Ovary (tissue), 9 donors: ENCODE data around the gene HIVEP3. TPM values are rescaled to one million over a fixed set of nuclear protein-coding genes. Genes with fewer than 3 reads are reported as not detected.
A peak's percentile ranks its signal among the peaks of the same experiment; 100 is the strongest.

Experiments
- DNase-seq, 5 donors: peaks; one replicate each; pipeline ENCODE4 v3.0.0-alpha.2; 2019 to 2020
- H3K27ac ChIP-seq, 2 donors: fragments of 200-600 bp; one replicate each; pipeline versions ENCODE4 v1.5.1 to v1.8.0; 2019 to 2022
- H3K27me3 ChIP-seq: fragments of 200-600 bp; one replicate; pipeline ENCODE4 v1.8.0; 2022
- H3K36me3 ChIP-seq: fragments of 200-600 bp; sonication (generic); one replicate; pipeline ENCODE4 v1.5.1; 2019
- H3K4me1 ChIP-seq: one replicate; pipeline ENCODE4 v1.8.1; 2013; ENCODE audit warnings: mild to moderate bottlenecking, moderate library complexity; ENCODE audit not compliant: insufficient read depth
- H3K4me3 ChIP-seq: fragments of 200-600 bp; sonication (generic); one replicate; pipeline ENCODE4 v1.5.1; 2017
- H3K9me3 ChIP-seq, 2 donors: fragments of 200-600 bp in 1 of 2; sonication (generic) in 1 of 2; one replicate each; pipeline versions ENCODE4 v1.5.1 to v1.8.1; 2013 to 2019; ENCODE audit warnings: mild to moderate bottlenecking in 1 of 2, moderate library complexity in 1 of 2
- EP300 ChIP-seq: sonication (generic); formaldehyde crosslinking; IDR thresholded peaks from one replicate; pipeline ENCODE4 v1.6.1; 2017; ENCODE audit warnings: antibody characterized with exemption
- POLR2A ChIP-seq: fragments of 450-650 bp; IDR thresholded peaks from one replicate; pipeline ENCODE4 v1.6.1; 2017; ENCODE audit warnings: antibody characterized with exemption, mild to moderate bottlenecking, moderate library complexity
- WGBS, 3 donors: extraction: QIAGEN DNeasy Blood & Tissue Kit in 1 of 3; methylation state at CpG; one replicate each; pipeline versions ENCODE4 v1.1.5 to v1.1.7; 2013 to 2017; 5-methylcytosine and 5-hydroxymethylcytosine counted together
- intact Hi-C, 4 donors: fragments of 100-400 bp; cut with DNase I; formaldehyde crosslinking; loops; one replicate each; pipeline versions ENCODE4 v1.11.0 to v1.15.1; 2022 to 2023
- polyA plus RNA-seq, 2 donors: library from polyadenylated mRNA; stranded (reverse); fragments of 200-250 nt in 1 of 2; fragments of 350-450 nt in 1 of 2; fragmentation: Illumina TruSeq in 1 of 2; extraction: RNeasy Lipid Tissue Mini Kit (QIAGEN cat#74804) in 1 of 2; gene quantifications; one replicate each; pipeline ENCODE4 v1.2.3, GENCODE V29; 2013 to 2014
- total RNA-seq, 7 donors: library from RNA; depleted of rRNA in 2 of 7; stranded (reverse); fragments of >200 nt in 2 of 7; fragmentation: NEBNext Ultra II Directional in 3 of 7; extraction: Animal tissue kit (Norgen Biotek cat#: 25700) in 3 of 7; gene quantifications; one replicate each; pipeline versions ENCODE4 v1.1.0 to v1.2.4, GENCODE V29; 2016 to 2023
- TF ChIP-seq, protein P1 (sequence below), 3 donors: fragments of 450-650 bp in 2 of 3; fragments of 200-600 bp in 1 of 3; IDR thresholded peaks; one replicate each; pipeline versions ENCODE4 v1.5.1 to v1.8.0; 2016 to 2022; ENCODE audit warnings: antibody characterized with exemption in 3 of 3, mild to moderate bottlenecking in 1 of 3
- donor health status: DM: no; HTN: no; CAD: no; lungs with moderate emphysema.
- donor health status: DM: no; HTN: no; CAD: no.
- donor health status: Bipolar disorder and iron deficiency.
- donor health status: DM: yes; HTN: yes; CAD: no.
- donor health status: DM: no; HTN: no; CAD: no.
- donor health status: DM: yes; HTN: yes; CAD: no.

The HIVEP3 gene
- total and polyA plus RNA-seq, 9 donors: 3.0 to 7.5 (median 5.2) TPM

DNA sequence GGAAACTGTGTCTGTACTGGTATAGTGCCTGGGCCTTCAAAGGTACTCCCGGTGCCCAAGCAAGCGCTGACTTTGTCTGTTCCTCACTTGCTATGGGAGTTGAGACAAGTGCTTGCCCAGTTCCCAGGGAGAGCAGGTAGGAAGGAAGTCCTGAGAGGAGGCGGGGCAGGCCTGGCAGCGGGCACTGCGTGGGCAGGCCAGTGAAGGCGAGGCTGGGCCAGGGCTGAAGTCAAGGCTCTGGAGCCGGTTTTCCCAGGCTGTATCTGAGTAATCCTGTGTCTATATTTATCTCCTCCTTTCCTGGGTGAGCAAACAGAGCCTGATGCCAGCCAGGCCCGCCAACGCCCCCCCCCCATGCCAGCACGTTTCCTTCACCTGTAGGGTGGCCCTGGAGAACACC, 418.3 kb downstream of the HIVEP3 start:
- no peak overlapping the region for H3K27ac ChIP-seq
- H3K36me3 ChIP-seq: no peaks in the 10 kb centered on the region
- 67 to 77% (median 75%) methylated on average over 10 of the region's 10 CpGs for WGBS, 3 donors
- DNase-seq: no peak
- H3K27me3 ChIP-seq: no peaks in the 10 kb centered on the region
- intact Hi-C loops: no loop called here
- H3K9me3 ChIP-seq: no peaks in the 10 kb centered on the region
- no peak overlapping the region for H3K4me3 ChIP-seq
- TF ChIP-seq, protein P1, sequence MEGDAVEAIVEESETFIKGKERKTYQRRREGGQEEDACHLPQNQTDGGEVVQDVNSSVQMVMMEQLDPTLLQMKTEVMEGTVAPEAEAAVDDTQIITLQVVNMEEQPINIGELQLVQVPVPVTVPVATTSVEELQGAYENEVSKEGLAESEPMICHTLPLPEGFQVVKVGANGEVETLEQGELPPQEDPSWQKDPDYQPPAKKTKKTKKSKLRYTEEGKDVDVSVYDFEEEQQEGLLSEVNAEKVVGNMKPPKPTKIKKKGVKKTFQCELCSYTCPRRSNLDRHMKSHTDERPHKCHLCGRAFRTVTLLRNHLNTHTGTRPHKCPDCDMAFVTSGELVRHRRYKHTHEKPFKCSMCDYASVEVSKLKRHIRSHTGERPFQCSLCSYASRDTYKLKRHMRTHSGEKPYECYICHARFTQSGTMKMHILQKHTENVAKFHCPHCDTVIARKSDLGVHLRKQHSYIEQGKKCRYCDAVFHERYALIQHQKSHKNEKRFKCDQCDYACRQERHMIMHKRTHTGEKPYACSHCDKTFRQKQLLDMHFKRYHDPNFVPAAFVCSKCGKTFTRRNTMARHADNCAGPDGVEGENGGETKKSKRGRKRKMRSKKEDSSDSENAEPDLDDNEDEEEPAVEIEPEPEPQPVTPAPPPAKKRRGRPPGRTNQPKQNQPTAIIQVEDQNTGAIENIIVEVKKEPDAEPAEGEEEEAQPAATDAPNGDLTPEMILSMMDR (IDR thresholded peaks at IDR 0.05): no peak
- TF ChIP-seq EP300 (no peak), POLR2A (no peak)
- H3K4me1 ChIP-seq: peaks cover 6% of the 10 kb centered on the region

DNA sequence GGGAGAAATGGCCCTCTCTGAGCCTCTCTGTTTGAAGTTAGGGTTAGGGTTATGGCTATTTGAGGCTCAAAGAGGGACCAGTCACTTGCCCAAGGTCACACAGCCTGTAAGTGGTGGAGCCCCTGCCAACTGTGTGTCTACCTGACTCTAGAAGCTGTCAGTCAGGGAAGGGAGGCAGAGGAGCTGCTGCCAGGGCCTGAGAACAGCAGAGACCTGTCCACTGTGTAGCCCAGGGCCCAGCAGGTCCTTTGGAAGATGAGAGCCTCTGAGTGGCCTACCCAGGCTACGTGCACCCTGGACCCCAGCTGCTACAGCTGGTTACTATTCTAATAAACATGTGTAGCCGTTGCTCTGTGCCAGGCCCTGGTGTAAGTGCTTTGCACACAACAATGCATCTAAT, 419.1 kb downstream of the HIVEP3 start:
- TF ChIP-seq, protein P1 (IDR thresholded peaks at IDR 0.05): no peak
- TF ChIP-seq EP300 (no peak), POLR2A (no peak)
- DNase-seq: no peak
- H3K4me3 ChIP-seq: no peak overlapping the region
- no peaks in the 10 kb centered on the region for H3K36me3 ChIP-seq
- H3K4me1 ChIP-seq: peaks cover 6% of the 10 kb centered on the region
- H3K27ac ChIP-seq: no peak overlapping the region
- 73 to 83% (median 82%) methylated on average over 2 of the region's 2 CpGs for WGBS, 3 donors
- no peaks in the 10 kb centered on the region for H3K9me3 ChIP-seq
- intact Hi-C loops: no loop called here
- no peaks in the 10 kb centered on the region for H3K27me3 ChIP-seq

DNA sequence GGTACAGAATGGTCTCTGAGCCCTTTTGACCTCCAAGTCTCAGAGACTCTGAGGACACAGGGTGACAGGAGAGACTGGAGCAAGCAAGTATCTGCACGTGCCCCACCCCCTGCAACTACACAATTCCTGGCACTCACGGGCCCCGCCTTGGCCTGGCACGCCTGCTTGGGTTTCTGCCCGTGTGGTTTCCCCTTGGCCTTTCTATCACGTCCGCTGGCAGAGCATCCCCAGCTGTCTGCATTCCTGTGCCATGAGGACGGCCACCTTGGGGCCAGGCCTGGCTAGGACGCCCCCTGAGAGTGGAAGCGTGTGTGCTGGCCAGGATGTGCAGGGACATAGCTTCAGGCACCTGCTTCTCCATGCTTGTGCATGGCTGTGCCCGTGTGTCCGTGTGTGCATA, 419.9 kb downstream of the HIVEP3 start:
- no peaks in the 10 kb centered on the region for H3K9me3 ChIP-seq
- DNase-seq: peak in 3 of 5 donors; percentile 29 to 51 (median 48)
- TF ChIP-seq POLR2A: no peak
- no peak for TF ChIP-seq EP300
- TF ChIP-seq, protein P1 (IDR thresholded peaks at IDR 0.05): no peak
- peaks cover 6% of the 10 kb centered on the region for H3K4me1 ChIP-seq
- no peaks in the 10 kb centered on the region for H3K36me3 ChIP-seq
- intact Hi-C loops: no loop called here
- peak overlapping the region in 1 of 2 donors; percentile 14 for H3K27ac ChIP-seq
- 66 to 76% (median 67%) methylated on average over 12 of the region's 12 CpGs for WGBS, 3 donors
- H3K4me3 ChIP-seq: no peak overlapping the region
- H3K27me3 ChIP-seq: no peaks in the 10 kb centered on the region

DNA sequence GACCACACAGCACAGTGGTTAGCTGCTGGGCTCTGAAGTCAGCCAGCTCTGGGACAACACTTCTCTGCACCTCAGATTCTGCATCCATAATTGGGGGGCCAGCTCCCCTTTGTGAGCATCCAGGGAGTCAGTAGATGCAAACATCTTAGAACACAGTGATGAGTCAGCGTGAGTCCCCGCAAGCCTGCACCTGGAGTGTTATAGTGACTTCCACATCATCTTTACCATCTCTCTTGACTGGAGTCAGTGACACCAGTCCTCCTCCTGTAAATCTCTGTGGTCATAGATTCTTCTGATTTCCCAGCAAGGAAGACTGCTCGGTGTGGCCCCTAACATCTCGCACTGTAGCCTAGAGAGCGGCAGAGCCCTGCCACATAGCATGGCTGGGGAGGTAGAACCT, 420.3 kb downstream of the HIVEP3 start:
- TF ChIP-seq EP300: no peak
- no peaks in the 10 kb centered on the region for H3K36me3 ChIP-seq
- 93 to 98% (median 97%) methylated on average over 5 of the region's 5 CpGs for WGBS, 3 donors
- DNase-seq: no peak
- intact Hi-C loops: no loop called here
- H3K9me3 ChIP-seq: no peaks in the 10 kb centered on the region
- peaks cover 6% of the 10 kb centered on the region for H3K4me1 ChIP-seq
- no peaks in the 10 kb centered on the region for H3K27me3 ChIP-seq
- H3K4me3 ChIP-seq: no peak overlapping the region
- no peak overlapping the region for H3K27ac ChIP-seq

DNA sequence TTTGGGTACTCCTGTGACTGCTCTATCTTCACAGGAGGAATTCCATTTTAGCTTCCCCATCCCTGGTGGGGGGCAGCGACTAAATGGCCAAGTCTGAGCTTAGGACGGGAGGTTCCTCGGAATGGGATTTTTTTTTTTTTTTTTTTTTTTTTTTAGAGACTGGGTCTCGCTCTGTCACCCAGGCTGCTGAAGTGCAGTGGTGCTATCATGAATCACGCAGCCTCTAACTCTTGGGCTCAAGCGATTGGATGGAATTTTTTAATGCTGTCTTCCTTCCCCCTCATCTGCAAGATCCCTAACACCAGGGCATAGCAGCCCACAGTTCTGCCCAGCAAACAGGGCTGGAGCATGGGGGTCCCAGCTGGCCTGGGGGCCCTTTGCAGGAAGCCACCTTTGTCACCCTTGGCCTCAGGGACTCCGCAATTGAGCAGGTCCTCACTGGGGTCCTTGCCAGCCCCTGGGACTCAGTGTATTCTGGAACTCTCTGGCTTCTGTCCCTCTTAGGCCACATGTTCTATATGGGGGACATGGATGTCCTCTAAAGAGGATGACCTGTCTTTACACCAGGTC, 421.2 kb downstream of the HIVEP3 start:
- Histone ChIP-seq H3K4me3 (no peak overlapping the region), H3K4me1 (peaks cover 6% of the 10 kb centered on the region), H3K36me3 (no peaks in the 10 kb centered on the region), H3K27ac (no peak overlapping the region), H3K27me3 (no peaks in the 10 kb centered on the region), H3K9me3 (no peaks in the 10 kb centered on the region)
- WGBS, 3 donors: 90 to 92% (median 92%) methylated on average over 7 of the region's 7 CpGs
- TF ChIP-seq, protein P1 (IDR thresholded peaks at IDR 0.05): no peak
- TF ChIP-seq EP300 (no peak), POLR2A (no peak)
- intact Hi-C loops: no loop called here
- peak in 1 of 5 donors; percentile 28 for DNase-seq
